ENCODE data around the gene NLK. TPM values are rescaled to one million over a fixed set of nuclear protein-coding genes. Genes with fewer than 3 reads are reported as not detected.

Gene NLK
- total RNA-seq, 1 experiment from 2014 or later: 14.6 TPM

DNA sequence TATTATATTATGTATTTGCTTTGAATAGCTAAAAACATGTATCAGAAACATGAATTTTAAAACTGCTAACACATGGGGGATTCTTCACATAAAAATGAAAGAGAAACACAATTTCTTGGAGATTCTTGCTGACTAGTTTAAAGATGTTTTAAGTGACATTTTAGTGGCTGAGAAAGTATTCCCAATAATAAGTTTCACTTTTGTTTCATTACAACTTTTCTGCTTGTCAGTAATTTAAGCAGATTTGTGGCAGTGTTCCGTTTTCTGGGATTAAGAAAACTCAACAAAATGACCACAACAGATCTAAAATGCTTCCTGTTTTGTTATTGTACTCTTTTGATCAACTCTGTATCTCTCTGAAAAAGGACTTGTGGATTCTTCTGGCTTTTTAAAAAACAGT, 75.9 kb downstream of the NLK start:
- no peak overlapping the region for H3K4me3 Mint-ChIP-seq (ENCODE audit: unreplicated experiment)
- no peaks in the 10 kb centered on the region for H3K27me3 Mint-ChIP-seq (ENCODE audit: insufficient read depth, unreplicated experiment)
- peaks cover 15% of the 10 kb centered on the region for H3K36me3 Mint-ChIP-seq (ENCODE audit: insufficient read depth, unreplicated experiment)
- ChIA-PET POLR2A (no interaction called here), CTCF (interaction anchor here (0.6 kb wide), 1 partner anchor 117 kb away, joined by 3 read pairs; no protein-coding TSS in a partner anchor)
- H3K9me3 Mint-ChIP-seq (ENCODE audit: unreplicated experiment): no peaks in the 10 kb centered on the region
- H3K27ac Mint-ChIP-seq (ENCODE audit: low read depth, unreplicated experiment): no peak overlapping the region
- H3K4me1 Mint-ChIP-seq (ENCODE audit: insufficient read depth, unreplicated experiment): peaks cover 6% of the 10 kb centered on the region
- no TSS peak for BruUV-seq (replicated peaks)
- TF ChIP-seq, protein P1, sequence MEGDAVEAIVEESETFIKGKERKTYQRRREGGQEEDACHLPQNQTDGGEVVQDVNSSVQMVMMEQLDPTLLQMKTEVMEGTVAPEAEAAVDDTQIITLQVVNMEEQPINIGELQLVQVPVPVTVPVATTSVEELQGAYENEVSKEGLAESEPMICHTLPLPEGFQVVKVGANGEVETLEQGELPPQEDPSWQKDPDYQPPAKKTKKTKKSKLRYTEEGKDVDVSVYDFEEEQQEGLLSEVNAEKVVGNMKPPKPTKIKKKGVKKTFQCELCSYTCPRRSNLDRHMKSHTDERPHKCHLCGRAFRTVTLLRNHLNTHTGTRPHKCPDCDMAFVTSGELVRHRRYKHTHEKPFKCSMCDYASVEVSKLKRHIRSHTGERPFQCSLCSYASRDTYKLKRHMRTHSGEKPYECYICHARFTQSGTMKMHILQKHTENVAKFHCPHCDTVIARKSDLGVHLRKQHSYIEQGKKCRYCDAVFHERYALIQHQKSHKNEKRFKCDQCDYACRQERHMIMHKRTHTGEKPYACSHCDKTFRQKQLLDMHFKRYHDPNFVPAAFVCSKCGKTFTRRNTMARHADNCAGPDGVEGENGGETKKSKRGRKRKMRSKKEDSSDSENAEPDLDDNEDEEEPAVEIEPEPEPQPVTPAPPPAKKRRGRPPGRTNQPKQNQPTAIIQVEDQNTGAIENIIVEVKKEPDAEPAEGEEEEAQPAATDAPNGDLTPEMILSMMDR (IDR thresholded peaks at IDR 0.05; ENCODE audit: unreplicated experiment): no peak
- intact Hi-C loops (cut with micrococcal nuclease): no loop called here
- no peak for DNase-seq (ENCODE audit: unreplicated experiment)

DNA sequence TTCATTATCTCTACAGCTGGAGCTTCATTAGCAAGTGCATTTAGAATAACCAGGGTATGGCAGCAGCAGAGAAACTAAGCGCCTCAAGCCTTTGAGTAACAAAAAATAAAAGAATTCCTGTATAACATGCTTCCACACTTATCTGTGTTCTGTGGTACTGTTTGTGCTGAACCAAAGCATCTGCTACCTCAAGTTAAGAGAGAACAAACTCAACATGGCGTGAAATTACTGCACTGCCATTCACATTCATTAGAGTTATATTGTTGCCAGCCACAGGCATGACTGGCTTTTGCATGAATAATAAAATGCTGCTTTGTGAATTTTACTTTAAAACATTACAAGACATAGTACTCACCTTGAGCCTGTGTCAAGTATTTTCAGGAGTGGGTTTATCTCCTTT, 76.6 kb downstream of the NLK start:
- CTCF ChIA-PET: interaction anchor here (0.6 kb wide), 1 partner anchor 118 kb away, joined by 3 read pairs; no protein-coding TSS in a partner anchor

DNA sequence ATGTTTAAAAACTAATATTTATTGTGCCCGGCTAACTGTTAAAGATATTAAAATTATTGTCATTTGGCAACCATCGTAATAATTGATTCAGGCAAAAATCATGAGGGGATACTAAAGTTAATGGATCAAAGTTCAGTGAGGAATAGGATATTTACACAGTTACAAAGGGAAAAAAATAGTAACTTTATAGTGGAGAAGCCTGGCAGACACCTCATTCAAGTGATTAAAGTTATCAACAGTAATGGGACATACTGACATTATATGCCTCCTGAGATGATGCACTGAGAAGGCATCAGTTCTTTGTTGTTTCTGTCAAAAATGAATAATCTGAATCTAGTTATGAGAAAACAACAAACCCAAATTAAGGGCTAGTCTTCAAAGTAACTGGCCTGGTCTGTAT, 77.1 kb downstream of the NLK start:
- no peak overlapping the region for H3K4me3 Mint-ChIP-seq (ENCODE audit: unreplicated experiment)
- no peak overlapping the region for H3K27ac Mint-ChIP-seq (ENCODE audit: low read depth, unreplicated experiment)
- BruUV-seq (replicated peaks): no TSS peak
- CTCF ChIA-PET: no interaction called here
- no peak for DNase-seq (ENCODE audit: unreplicated experiment)
- intact Hi-C loops (cut with micrococcal nuclease): no loop called here
- no peaks in the 10 kb centered on the region for H3K4me1 Mint-ChIP-seq (ENCODE audit: insufficient read depth, unreplicated experiment)
- TF ChIP-seq, protein P1 (IDR thresholded peaks at IDR 0.05; ENCODE audit: unreplicated experiment): no peak
- no peaks in the 10 kb centered on the region for H3K27me3 Mint-ChIP-seq (ENCODE audit: insufficient read depth, unreplicated experiment)
- POLR2A ChIA-PET: interaction anchor here (1.1 kb wide), 1 partner anchor 18 kb away, joined by 3 read pairs; no protein-coding TSS in a partner anchor
- peaks cover 22% of the 10 kb centered on the region for H3K36me3 Mint-ChIP-seq (ENCODE audit: insufficient read depth, unreplicated experiment)
- H3K9me3 Mint-ChIP-seq (ENCODE audit: unreplicated experiment): no peaks in the 10 kb centered on the region

More for the DNA sequence above, 76.6 kb downstream of the NLK start:
- Mint-ChIP-seq H3K27ac (ENCODE audit: low read depth, unreplicated experiment) (no peak overlapping the region), H3K9me3 (ENCODE audit: unreplicated experiment) (no peaks in the 10 kb centered on the region), H3K27me3 (ENCODE audit: insufficient read depth, unreplicated experiment) (no peaks in the 10 kb centered on the region), H3K36me3 (ENCODE audit: insufficient read depth, unreplicated experiment) (peaks cover 17% of the 10 kb centered on the region), H3K4me1 (ENCODE audit: insufficient read depth, unreplicated experiment) (no peaks in the 10 kb centered on the region), H3K4me3 (ENCODE audit: unreplicated experiment) (no peak overlapping the region)
- intact Hi-C loops (cut with micrococcal nuclease): no loop called here
- POLR2A ChIA-PET: no interaction called here
- BruUV-seq (replicated peaks): no TSS peak
- DNase-seq (ENCODE audit: unreplicated experiment): no peak
- TF ChIP-seq, protein P1 (IDR thresholded peaks at IDR 0.05; ENCODE audit: unreplicated experiment): no peak

DNA sequence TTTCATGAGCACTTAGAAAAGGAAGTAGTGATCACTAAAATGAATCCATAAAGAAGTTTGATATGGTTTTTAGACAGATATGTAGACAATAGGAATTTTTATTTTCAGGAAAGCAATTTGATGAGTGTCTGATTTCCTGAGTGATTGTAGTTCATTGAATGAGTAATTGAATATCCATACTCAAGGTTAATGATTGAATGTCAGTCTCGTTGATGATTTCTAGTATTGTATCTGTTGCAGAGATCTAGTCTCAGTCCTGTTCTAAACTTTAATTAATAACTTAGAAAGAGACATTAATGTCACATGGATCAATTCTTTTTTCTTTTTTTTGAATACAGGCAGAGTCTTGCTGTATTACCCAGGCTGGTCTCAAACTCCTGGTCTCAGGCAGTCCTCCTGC, 78.3 kb downstream of the NLK start:
- H3K4me1 Mint-ChIP-seq (ENCODE audit: insufficient read depth, unreplicated experiment): no peaks in the 10 kb centered on the region
- H3K36me3 Mint-ChIP-seq (ENCODE audit: insufficient read depth, unreplicated experiment): peaks cover 25% of the 10 kb centered on the region
- H3K9me3 Mint-ChIP-seq (ENCODE audit: unreplicated experiment): no peaks in the 10 kb centered on the region
- DNase-seq (ENCODE audit: unreplicated experiment): no peak
- TF ChIP-seq, protein P1 (IDR thresholded peaks at IDR 0.05; ENCODE audit: unreplicated experiment): no peak
- CTCF ChIA-PET: no interaction called here
- intact Hi-C loops (cut with micrococcal nuclease): no loop called here
- H3K27ac Mint-ChIP-seq (ENCODE audit: low read depth, unreplicated experiment): no peak overlapping the region
- no TSS peak for BruUV-seq (replicated peaks)
- no peak overlapping the region for H3K4me3 Mint-ChIP-seq (ENCODE audit: unreplicated experiment)
- POLR2A ChIA-PET: interaction anchor here (1.8 kb wide), 1 partner anchor 8 kb away, joined by 8 read pairs; no protein-coding TSS in a partner anchor
- no peaks in the 10 kb centered on the region for H3K27me3 Mint-ChIP-seq (ENCODE audit: insufficient read depth, unreplicated experiment)

All from MCF 10A (cell line).